Vagina (tissue), 2 donors: Measurements from ENCODE around the gene SCFD2.

Experiments
- POLR2A ChIP-seq, 2 donors: fragments of 450-650 bp; IDR thresholded peaks; one replicate each; pipeline ENCODE4 v1.6.1; 2017; ENCODE audit warnings: antibody characterized with exemption in 2 of 2, mild to moderate bottlenecking in 2 of 2, moderate library complexity in 2 of 2
- POLR2AphosphoS5 ChIP-seq, 2 donors: sonication (generic); formaldehyde crosslinking; IDR thresholded peaks; one replicate each; pipeline ENCODE4 v1.9.0; 2017; ENCODE audit warnings: antibody characterized with exemption in 2 of 2, mild to moderate bottlenecking in 2 of 2, low read depth in 1 of 2; ENCODE audit not compliant: insufficient read depth in 1 of 2
- TF ChIP-seq, protein P1 (sequence below), 3 experiments: fragments of 450-650 bp in 2 of 3; fragments of 200-600 bp in 1 of 3; sonication (generic) in 1 of 3; IDR thresholded peaks; one replicate each; pipeline ENCODE4 v1.5.1; 2017 to 2019; ENCODE audit warnings: antibody characterized with exemption in 3 of 3, mild to moderate bottlenecking in 2 of 3, moderate library complexity in 2 of 3

DNA sequence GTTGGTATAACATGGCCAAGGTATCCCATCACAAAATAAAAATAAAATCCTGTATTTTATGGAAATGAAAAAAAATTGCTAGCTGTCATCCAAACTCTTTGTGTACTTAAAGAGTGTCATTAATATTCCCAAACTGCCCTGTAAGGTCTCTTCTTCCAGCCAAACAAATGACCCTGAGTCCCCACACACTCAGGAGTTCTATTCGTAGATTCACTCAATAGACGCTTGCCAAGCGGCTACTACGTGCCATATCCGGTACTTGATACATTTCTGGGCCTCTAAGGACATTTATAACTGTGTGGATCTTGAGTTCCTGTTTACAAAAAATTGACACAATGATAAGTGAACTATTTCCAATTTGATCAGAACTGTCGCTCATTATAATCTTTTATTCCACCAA is 245.1 kb downstream of the SCFD2 start:
- TF ChIP-seq, protein P1, sequence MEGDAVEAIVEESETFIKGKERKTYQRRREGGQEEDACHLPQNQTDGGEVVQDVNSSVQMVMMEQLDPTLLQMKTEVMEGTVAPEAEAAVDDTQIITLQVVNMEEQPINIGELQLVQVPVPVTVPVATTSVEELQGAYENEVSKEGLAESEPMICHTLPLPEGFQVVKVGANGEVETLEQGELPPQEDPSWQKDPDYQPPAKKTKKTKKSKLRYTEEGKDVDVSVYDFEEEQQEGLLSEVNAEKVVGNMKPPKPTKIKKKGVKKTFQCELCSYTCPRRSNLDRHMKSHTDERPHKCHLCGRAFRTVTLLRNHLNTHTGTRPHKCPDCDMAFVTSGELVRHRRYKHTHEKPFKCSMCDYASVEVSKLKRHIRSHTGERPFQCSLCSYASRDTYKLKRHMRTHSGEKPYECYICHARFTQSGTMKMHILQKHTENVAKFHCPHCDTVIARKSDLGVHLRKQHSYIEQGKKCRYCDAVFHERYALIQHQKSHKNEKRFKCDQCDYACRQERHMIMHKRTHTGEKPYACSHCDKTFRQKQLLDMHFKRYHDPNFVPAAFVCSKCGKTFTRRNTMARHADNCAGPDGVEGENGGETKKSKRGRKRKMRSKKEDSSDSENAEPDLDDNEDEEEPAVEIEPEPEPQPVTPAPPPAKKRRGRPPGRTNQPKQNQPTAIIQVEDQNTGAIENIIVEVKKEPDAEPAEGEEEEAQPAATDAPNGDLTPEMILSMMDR (IDR thresholded peaks at IDR 0.05) = no peak
- TF ChIP-seq POLR2A (IDR thresholded peaks at IDR 0.05) (no peak), POLR2AphosphoS5 (IDR thresholded peaks at IDR 0.05; ENCODE audit: insufficient read depth in 1 of 2, low read depth in 1 of 2) (no peak)
